HUES6 (cell line): Measurements from ENCODE around the gene GARIN5A.

Source experiments
- H3K27ac ChIP-seq: 2 replicates; pipeline ENCODE4 v1.7.0; 2013; ENCODE audit warnings: low read depth, mild to moderate bottlenecking, low read length, inconsistent platforms
- H3K27me3 ChIP-seq: 2 replicates; pipeline ENCODE4 v1.6.1; 2013; ENCODE audit warnings: low read length; ENCODE audit not compliant: control insufficient read depth, insufficient read depth
- H3K36me3 ChIP-seq: 2 replicates; pipeline ENCODE4 v1.6.1; 2013; ENCODE audit warnings: low read length; ENCODE audit not compliant: control insufficient read depth, insufficient read depth
- H3K4me1 ChIP-seq: 2 replicates; pipeline ENCODE4 v1.6.1; 2013; ENCODE audit warnings: low read length; ENCODE audit not compliant: control insufficient read depth, insufficient read depth
- H3K4me3 ChIP-seq: 2 replicates; pipeline ENCODE4 v1.5.1; 2013; ENCODE audit warnings: low read depth, low read length
- H3K9ac ChIP-seq: one replicate; pipeline ENCODE4 v1.6.1; 2013; ENCODE audit warnings: mild to moderate bottlenecking, low read length
- H3K9me3 ChIP-seq: 2 replicates; pipeline ENCODE4 v1.6.1; 2013; ENCODE audit warnings: low read depth, low read length; ENCODE audit not compliant: control insufficient read depth, insufficient read depth

GARIN5A gene

DNA sequence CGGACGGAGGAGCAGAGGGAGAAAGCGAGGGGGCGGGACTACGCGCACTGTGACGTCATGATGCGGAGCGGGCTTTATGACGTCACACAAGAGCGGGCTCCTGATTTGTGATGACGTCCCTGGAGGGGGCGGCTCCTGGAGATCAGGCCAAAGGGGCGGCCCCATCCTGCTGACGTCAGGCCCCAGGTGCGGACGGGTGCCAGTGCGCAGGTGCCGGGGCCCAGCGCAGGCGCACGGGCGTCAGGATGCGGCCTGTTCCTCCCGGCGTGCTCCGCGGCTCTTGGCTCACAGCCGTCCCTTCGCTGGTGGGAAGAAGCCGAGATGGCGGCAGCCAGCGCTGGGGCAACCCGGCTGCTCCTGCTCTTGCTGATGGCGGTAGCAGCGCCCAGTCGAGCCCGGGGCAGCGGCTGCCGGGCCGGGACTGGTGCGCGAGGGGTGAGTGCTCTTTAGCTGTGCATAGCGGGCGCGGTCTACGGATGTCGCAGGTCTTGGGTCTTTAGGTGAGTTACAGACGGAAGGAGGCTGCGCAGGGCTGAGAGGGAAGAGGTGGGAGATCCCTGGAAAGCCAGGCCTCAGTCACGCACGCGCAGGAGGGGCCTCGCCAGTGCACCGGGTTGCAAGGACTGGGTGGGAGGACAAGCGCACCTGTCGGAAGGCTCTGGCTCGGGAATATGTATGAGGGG is at the start of gene GARIN5A, which contains the start of gene EMC10:
Gene GARIN5A (minus strand): TSS at position 625 of the 683 bp plus-strand sequence. CDS start 460 bp downstream, at position 165.
Gene EMC10 (plus strand): TSS at position 284 of the 683 bp plus-strand sequence. CDS start 38 bp downstream, at position 322.
- Histone ChIP-seq H3K36me3 (peaks cover 36% of the 10 kb centered on the region), H3K9me3 (peaks cover 4% of the 10 kb centered on the region), H3K27ac (peak within 1 kb of the TSS; percentile 87), H3K4me3 (peak within 1 kb of the TSS; percentile 84), H3K9ac (peak within 1 kb of the TSS; percentile 86), H3K4me1 (0 out of 2 replicates have a peak, but pooled peaks cover 4% of the 10 kb centered on the region), H3K27me3 (no peaks in the 10 kb centered on the region)

DNA sequence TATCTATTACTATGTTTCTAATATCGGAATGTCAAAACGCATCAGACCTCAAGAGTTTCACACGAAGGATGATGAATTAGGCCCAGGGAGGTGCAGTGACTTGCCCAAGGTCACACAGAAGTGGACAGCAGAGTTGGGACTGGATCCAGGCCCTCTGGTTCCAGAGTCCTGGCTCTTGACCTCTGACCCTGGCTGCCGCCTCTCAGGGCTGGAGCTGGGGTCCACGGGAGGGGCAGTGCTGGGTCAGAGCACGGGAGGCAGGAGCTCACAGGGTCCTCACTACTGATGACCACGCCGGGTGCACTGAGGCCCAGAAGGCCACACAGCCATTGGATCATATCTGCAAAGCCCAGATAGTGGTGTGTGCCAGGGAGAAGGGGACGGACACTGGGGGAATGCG is 46.2 kb upstream of the GARIN5A start:
- Histone ChIP-seq H3K4me1 (no peaks in the 10 kb centered on the region), H3K27ac (no peak overlapping the region), H3K9ac (no peak overlapping the region), H3K27me3 (no peaks in the 10 kb centered on the region), H3K36me3 (no peaks in the 10 kb centered on the region), H3K4me3 (no peak overlapping the region), H3K9me3 (no peaks in the 10 kb centered on the region)

DNA sequence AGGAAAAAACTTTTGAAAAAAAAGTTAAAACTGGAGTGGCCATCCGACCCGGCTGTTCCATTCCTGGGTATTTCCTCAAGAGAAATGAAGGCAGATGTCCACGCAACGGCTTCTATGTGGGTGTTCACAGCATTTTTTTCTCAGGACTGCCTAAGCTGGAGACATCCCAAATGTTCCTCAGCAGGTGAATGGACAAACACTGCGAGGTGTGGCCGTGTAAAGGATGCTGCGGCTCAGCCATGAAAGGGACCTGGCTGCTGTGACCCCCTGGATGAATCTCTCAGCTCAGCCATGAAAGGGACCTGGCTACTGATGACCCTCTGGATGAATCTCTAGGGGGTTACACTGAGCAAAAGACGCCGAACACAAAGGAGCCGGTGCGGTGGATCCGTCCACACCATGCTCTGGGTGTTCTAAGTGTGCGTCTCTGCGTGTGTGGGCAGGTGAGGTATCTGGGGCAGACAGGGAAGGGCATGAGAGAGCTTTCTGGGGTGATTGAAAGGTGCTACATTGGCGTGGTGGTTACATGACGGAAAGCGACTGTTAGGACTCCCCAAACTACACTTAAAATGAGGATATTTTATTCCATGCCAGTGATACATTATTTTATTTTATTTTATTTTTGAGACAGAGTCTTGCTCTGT is 44.3 kb upstream of the GARIN5A start:
- Histone ChIP-seq H3K36me3 (no peaks in the 10 kb centered on the region), H3K4me1 (no peaks in the 10 kb centered on the region), H3K27me3 (peaks cover 3% of the 10 kb centered on the region; the same call in 1 of the 2 replicates), H3K27ac (no peak overlapping the region), H3K9ac (no peak overlapping the region), H3K4me3 (no peak overlapping the region), H3K9me3 (no peaks in the 10 kb centered on the region)

DNA sequence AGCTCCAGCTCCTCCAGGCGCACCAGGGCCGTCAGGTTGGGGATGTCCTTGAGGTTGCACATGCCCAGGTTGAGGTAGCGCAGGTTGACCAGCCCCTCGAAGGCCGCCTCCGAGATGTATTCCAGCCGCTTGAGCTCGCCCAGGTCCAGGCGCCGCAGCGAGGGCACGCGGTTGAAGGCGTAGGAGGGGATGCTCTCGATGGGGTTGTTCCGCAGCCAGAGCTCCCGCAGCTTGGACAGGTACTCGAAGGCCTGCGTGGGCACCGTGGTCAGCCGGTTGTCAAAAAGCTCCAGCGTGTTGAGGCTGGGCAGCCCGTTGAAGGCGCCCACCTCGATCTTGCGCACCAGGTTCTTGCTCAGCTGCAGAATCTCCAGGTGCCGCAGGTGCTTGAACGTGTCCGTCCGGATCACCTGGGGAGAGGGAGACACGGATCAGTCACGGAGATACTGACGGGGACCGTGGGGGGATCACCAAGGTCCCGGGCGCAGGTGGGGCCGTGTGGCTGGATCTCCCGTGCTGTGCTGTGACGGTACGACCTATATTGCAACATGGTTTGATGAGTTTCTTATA is 42.4 kb upstream of the GARIN5A start:
- Histone ChIP-seq H3K9me3 (no peaks in the 10 kb centered on the region), H3K9ac (no peak overlapping the region), H3K36me3 (no peaks in the 10 kb centered on the region), H3K27me3 (peaks cover 7% of the 10 kb centered on the region), H3K4me3 (no peak overlapping the region), H3K27ac (no peak overlapping the region), H3K4me1 (peaks cover 4% of the 10 kb centered on the region; the same call in 1 of the 2 replicates)

DNA sequence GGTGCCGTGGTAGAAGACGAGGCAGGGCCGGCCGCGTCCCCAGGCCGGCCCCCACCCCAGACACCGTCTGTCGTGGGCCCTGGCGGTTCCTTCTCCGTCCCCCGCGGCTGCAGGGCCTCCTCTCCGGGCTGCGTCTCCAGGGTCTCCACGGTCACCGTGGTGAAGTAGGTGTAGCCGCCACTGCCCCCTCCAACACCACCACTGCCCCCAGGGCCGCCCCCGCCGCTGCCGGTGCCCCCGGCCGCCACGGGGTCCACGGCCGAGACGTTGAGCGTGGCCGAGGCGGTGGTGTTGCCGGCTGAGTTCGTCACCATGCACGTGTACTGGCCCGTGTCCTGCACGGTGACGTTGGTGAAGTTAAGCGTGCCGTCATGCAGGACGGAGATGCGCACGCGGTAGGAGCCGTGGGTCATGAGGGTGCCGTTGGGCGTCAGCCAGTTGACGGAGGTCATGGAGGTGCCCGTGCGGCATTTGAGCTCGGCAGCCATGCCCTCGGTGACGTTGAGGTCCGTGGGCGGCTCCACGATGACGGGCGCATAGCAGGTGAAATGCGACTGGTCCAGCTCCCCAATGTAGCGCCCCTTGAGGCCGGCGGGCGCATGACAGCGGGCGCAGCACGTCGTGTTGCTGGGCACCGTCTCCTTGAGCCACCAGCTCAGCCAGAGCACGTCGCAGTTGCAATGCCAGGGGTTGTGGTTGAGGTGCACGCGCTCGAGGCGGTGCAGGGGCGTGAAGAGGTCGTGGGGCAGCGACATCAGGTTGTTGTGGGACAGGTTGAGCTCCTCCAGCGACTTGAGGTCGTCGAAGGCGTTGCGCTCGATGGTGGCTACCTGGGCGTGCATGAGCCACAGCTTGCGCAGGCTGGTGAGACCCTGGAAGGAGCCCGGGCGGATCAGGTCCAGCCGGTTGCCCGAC is 41.7 kb upstream of the GARIN5A start:
- Histone ChIP-seq H3K36me3 (no peaks in the 10 kb centered on the region), H3K9ac (no peak overlapping the region), H3K27ac (no peak overlapping the region), H3K4me3 (no peak overlapping the region), H3K4me1 (peaks cover 7% of the 10 kb centered on the region; the same call in 1 of the 2 replicates), H3K9me3 (no peaks in the 10 kb centered on the region), H3K27me3 (peaks cover 8% of the 10 kb centered on the region)

DNA sequence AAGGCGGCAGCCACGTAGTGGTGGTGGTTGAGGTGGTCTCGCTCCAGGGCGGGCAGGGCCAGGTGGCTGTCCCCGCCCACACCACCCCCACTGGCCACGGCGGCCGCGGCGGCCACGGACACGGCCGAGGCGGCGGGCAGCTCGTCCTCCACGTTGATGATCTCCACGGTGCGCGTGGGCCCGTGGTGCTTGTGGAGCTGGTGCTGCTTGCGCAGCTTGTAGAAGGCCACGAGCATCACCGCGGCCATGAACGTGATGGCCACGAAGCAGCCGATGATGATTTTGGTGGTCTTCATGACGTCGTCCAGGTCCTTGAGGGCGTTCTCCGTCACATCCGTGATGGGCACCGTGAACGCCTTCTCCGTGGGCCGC is 41.0 kb upstream of the GARIN5A start:
- H3K4me1 ChIP-seq = peaks cover 7% of the 10 kb centered on the region; the same call in 1 of the 2 replicates
- H3K9ac ChIP-seq = no peak overlapping the region
- no peaks in the 10 kb centered on the region for H3K36me3 ChIP-seq
- no peaks in the 10 kb centered on the region for H3K9me3 ChIP-seq
- no peak overlapping the region for H3K27ac ChIP-seq
- H3K27me3 ChIP-seq = peaks cover 8% of the 10 kb centered on the region
- no peak overlapping the region for H3K4me3 ChIP-seq

DNA sequence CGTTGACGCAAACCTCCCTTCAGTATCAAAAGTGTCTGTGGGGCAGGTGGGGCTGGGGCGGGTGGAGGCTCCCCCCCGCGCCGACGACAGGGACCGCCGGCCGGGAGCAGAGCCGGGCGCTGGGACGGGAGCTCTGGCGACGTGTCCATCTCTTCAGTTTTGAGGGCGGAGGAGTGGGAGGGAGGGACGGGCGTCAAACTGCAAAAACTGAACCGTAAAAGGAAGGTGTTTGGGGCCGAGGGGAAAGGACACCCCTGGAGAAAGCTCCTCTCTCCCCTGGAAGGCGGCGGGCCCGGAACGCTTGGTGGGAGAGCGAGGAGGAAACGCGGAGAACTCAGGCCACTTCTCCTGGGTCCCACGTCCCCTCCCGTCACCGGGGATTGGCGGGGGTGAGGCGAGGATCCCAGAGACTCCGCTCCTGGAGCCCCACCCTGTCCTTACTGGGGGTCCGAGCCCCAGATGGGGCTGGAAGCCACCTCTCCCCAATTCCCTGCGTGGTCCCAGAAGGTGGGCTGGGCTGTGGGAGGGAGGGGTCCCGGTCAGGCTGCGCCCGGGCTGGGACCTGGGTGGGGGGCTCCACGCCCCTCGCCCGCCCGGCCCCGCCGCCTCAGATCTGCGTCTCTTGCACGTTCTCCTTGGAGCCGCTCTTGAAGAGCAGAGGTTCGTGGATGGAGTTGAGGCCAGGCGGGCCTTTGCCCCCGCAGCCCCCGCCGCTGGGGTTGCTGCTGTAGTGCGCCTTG is 40.5 kb upstream of the GARIN5A start:
- no peak overlapping the region for H3K27ac ChIP-seq
- H3K36me3 ChIP-seq = no peaks in the 10 kb centered on the region
- no peak overlapping the region for H3K9ac ChIP-seq
- H3K9me3 ChIP-seq = no peaks in the 10 kb centered on the region
- H3K4me1 ChIP-seq = peaks cover 7% of the 10 kb centered on the region; the same call in 1 of the 2 replicates
- H3K4me3 ChIP-seq = no peak overlapping the region
- peaks cover 8% of the 10 kb centered on the region for H3K27me3 ChIP-seq

DNA sequence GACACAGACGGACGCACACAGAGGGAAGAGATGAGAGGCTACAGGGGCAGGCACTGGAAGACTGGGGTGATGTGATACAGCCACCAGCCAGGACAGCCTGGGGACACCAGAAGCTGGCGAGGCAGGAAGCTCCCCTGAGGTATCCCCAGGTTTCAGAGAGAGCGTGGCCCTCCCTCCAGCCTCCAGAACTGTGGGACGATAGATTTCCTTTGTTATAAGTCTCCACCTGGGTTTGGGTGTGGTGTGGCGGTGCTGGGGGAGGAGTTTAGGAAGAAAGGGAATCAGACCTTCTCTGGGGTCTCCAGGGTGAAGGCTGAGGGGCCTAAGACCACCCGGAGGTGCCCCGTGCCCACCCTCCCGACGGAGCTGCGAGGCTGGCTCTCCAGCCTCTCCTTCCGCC is 39.8 kb upstream of the GARIN5A start:
- H3K4me1 ChIP-seq = peaks cover 7% of the 10 kb centered on the region; the same call in 1 of the 2 replicates
- no peak overlapping the region for H3K4me3 ChIP-seq
- peaks cover 8% of the 10 kb centered on the region for H3K27me3 ChIP-seq
- H3K9me3 ChIP-seq = no peaks in the 10 kb centered on the region
- no peaks in the 10 kb centered on the region for H3K36me3 ChIP-seq
- no peak overlapping the region for H3K27ac ChIP-seq
- H3K9ac ChIP-seq = no peak overlapping the region

DNA sequence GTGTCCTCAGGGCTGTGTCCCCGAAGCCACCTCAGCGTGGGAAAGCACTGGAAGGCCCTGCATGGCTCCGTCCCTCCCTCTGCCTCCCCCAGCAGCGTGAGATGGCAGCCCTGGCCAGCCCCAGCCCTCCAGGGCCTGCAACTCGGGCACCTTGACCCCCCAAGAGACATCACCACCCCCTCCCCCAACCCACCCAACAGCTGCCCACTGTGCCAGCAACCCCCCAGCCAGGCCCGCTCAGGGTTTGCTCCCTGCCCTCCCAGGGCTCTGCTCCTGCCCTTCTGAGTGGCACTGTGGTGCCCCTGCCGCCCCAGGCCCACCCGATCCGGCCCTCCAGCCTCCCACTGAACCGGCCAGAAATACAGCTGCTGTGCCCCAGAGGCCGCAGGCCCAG is 38.5 kb upstream of the GARIN5A start:
- no peaks in the 10 kb centered on the region for H3K9me3 ChIP-seq
- peaks cover 8% of the 10 kb centered on the region; the same call in 1 of the 2 replicates for H3K4me1 ChIP-seq
- H3K27ac ChIP-seq = no peak overlapping the region
- H3K4me3 ChIP-seq = no peak overlapping the region
- H3K9ac ChIP-seq = no peak overlapping the region
- H3K36me3 ChIP-seq = no peaks in the 10 kb centered on the region
- peaks cover 8% of the 10 kb centered on the region for H3K27me3 ChIP-seq
